Fibroblast of skin of back (primary cell): ENCODE data around the gene COL17A1. TPM values are rescaled to one million over a fixed set of nuclear protein-coding genes. Genes with fewer than 3 reads are reported as not detected.
A peak's percentile ranks its signal among the peaks of the same experiment; 100 is the strongest.

Experiments
- DNase-seq: peaks from one replicate; pipeline ENCODE4 v3.0.0-alpha.2; 2013
- polyA plus RNA-seq, 2 experiments: library from polyadenylated mRNA; unstranded; fragments of 120-200 nt; gene quantifications; one replicate each; pipeline ENCODE4 v1.2.1, GENCODE V29; 2013; ENCODE audit not compliant: insufficient read length in 2 of 2

COL17A1 gene
- not detected for polyA plus RNA-seq (2013, experiment 1 of 2; ENCODE audit: insufficient read length)
- 0.06 TPM for polyA plus RNA-seq (2013, experiment 2 of 2; ENCODE audit: insufficient read length)

DNA sequence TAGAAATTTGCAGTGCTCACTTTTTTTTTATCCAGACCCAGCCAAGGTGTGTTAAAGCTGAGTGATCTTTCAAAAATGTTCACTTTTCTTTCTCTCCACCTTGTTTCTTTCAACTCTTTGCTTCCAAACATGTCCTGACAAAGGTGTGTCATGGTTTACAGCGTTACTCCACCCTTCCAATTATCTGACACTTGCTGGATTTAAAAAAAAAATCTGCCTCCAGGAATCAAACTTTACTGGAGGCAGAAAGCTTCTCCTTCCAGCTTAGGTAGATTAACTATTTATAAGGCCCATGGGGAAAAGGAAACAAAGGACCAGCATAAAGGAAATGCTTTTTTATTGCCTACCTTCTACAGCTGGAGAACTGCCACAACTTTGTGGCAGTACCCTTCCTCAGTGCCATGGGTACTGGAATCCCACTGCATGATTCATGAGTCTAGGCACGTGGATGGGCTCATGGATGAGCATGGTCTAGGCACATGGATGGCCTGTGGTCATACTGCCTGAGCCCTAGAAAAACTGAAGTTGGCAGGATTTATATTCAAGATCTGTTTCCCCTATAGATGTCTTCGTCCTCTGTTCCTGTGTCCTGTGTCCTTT lies at the start of gene COL17A1:
Gene COL17A1 (minus strand): TSS at position 80 of the 600 bp plus-strand sequence. CDS start 5,207 bp downstream, outside the sequence.
- DNase-seq, result no peak

DNA sequence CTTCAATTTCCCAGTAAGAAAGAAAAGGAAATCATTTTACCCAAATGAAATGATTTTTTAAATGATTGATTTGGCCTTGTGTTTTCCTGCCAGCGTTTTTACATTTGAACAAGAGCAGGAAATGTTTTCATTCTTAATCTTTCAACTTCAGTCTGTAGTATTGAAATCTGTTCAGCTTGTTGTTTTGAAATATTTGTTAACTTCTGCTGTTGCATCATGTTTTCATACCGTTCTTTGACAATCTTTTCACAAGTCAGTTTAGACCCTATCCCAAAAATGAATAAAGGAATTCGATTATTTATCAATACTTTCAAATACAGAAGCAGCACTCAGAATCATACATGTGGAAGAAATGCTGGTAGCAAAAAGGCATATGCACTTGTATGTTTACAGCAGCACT lies 44.4 kb upstream of the COL17A1 start:
- no peak for DNase-seq

DNA sequence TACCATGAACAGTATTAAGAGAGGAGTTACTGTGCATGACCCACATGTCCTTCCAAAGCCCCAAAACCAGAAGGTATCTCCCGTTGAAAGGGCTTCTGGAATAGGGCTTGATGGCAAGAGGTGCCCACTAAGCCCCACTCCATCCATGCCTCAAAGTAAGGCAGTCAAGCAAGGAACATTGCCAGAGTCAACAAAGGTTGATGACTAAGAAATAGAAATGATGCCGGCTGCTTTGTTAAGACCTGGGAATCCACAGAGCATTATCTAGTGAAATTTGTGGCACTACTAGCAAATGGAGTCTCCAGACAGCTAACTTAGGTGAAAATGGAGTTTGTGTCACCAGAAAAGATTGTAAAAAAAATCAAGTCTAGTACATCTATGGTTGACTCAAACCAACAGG lies 42.5 kb upstream of the COL17A1 start:
- peak; percentile 51 for DNase-seq

DNA sequence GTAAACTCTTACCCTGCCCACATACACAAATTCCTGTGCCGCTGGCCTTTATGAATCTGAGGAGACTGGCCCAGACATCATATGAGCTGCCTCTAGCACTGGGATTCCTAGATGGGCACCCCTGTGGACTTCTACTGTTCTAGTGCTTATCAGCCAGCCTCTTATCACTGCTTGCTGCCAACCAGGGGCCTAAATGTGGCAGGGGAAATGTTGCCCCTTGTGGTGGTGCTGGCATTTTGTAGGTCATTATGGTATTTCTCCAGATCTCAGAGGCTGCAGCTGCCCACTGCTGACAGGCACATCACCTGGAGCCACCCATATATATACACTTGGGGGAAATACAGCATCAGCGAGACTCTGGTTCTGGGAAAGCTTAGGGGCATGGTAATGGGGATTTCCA lies 41.7 kb upstream of the COL17A1 start:
- DNase-seq, result no peak

DNA sequence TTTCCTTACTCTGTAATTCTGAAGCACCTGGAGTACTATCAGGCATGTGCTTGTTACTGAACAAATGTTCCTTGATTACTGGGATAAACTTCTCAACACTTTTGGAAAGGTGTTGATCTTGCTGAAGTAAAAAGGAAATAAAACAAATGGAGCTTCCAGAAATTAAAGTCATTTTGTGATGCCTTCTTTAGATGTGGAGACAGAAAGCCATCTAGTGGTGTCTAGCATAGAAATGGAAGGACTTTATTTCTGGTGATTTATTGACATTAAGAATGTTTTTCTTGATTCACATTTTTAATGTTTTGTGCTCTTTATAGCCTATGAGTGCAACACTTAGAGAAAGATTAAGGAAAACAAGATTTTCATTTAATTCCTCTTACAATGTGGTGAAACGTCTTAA lies 37.7 kb upstream of the COL17A1 start:
- peak; percentile 25 for DNase-seq

DNA sequence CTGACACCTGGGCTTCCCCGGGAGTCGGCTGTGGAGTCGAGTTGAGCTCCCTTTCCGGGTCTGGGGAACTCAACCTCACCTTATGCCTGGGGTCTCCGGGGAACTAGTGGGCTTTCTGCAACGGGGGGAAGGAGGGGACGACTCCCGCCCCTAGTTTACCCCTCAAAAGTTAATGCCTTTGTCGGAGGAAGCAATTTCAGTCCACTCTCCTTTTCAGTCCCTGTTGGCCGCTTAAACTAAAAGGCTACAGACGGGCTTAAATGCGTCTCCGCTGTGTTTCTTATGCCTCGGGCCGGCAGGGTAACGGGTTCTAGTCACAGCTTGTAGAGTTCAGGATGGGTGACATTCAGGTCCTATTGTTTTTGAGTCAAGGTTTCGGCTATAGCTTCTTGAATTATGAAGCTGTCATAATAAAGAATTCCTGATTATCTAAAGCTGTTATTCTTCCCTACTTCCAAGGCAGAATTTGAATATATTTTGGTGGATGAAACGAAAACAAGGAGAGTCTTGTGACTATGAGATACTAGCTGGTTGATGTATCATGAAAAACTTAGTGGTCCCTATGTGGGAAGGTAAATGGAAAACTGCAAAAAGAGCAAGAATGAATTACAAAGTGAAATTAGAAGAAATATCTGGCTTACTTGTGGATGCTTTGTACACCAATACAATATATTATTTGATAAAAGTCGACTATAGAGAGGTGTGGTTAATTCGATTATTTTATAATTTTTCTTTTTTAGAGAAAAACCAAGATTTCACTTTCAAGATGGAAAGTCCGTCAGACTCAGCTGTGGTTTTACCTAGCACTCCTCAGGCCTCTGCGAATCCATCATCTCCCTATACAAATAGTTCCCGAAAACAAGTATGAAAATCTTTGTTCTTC lies 36.8 kb upstream of the COL17A1 start:
- no peak for DNase-seq

DNA sequence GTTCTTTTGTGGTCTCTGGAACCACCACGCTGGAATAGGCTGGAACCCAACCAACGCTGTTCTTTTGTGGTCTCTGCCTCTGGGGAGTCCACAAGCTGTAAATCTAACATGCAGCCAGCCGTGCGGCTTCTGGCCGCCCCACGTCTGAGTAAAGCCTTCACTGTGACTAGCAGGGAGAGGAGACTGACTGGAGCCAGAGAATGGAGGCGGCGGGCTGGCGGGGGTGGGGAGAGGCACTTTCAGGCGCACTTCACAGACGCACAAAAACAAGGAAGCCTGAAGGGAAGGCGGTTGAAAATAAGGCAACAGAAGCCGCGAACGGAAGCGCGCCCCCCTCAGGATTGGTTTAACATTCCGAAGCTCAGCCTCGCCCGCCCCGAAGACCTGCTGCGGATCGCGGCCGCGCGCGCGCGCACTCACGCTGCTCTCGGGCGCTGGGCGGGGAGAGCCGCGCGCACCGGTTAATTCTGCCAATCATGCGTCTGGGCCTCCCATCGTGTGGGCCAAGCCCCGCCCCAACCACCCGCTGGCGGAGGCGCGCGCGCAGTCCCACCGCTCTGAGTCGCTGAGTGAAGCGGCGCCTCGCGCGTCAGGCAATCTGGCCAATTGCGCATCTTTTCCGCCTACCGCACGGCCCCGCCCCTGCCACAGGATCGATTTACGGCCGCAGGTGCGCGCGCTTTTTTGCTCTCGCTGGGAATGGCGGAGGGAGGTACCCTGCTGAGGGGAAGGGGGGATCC lies 36.0 kb upstream of the COL17A1 start, which contains the start of gene SFR1:
Gene SFR1 (plus strand): TSS at position 687 of the 740 bp plus-strand sequence. CDS start 13 bp downstream, at position 700.
- peak; percentile 98 for DNase-seq

DNA sequence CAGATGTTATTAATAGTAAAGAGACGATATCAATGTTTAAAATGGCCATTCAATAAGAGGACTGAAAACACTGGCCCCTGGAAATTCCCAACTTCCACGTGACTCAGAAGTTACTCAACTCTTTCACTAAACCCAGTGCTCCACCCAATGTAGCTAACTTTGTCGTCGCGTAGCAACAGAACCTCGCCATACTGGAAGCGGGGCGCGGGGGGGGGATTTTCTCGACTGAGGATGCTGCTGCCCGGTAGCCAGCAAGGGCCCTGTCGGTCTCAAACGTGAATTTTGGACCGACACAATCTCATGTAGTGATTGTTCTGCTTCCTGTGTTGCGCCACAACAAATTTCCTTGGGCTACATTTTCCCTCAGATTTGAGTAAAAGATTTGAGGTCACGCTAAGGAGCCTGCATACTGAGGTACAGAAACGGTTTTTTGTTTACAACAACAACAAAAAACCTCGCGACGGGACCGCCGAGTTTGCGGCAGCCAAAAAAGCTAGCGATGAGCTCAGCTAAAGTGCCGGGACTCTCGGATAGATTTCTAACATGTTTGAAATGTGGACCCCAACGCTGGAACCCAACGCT lies 35.3 kb upstream of the COL17A1 start:
- DNase-seq, result peak; percentile 96

DNA sequence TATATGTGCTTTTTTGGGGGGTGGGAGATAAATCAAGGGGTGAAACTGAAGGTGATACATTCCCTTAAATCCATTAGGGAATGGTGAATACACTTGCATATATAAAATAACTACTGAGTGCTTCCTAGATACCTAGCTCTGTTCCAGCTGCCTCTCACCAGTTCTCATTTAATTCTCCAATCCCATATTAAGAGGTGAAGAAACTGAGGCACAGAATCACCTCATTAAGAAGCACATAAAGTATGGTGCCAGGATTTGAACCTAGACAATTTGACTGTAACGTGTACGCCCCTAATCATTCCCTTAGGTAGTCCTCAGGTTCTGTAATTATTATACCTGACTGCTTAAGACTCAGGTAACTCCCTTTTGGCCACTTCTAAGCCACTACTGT lies 34.8 kb upstream of the COL17A1 start:
- no peak for DNase-seq

DNA sequence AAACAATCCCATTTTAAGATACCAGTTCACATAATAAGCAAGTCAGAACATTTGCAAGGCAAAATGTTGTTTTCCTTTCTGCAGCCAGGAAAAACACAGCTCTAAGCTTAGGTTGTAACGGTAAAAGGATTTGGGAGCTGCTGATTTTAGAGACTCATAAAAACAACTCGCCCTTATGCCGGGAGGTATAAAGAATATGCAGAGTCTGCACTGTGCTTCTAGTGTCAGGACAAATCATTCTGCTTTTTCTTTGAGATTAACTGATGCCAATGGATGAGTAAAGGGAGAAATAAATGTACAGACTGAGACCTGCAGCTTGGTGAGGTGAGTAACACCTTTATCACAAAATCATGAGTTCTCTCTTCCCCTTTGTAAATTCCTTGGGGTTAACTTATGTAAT lies 34.3 kb upstream of the COL17A1 start:
- DNase-seq, result no peak

DNA sequence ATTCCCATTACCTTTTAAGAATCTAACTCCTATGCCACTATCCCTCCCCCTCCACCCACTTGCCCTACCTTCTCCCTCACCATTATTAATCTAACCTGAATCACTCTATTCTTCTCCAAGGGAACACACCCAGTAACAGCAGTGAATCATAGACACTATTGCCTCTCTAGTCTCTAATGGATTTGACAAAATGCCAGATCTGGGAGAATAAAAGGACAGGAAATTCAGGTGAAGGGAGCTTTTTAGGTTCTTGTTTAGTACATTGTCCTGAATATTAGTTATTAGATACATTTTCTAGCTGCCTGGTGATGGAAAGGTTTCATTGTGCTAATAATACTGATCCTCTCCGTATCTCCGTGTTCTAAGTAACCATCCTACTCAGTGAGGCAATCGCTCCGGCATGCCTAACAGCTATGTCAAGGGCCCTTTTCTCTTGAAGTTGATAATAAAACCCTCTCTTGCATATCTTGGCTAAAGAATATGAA lies 32.2 kb upstream of the COL17A1 start:
- DNase-seq, result peak; percentile 24

DNA sequence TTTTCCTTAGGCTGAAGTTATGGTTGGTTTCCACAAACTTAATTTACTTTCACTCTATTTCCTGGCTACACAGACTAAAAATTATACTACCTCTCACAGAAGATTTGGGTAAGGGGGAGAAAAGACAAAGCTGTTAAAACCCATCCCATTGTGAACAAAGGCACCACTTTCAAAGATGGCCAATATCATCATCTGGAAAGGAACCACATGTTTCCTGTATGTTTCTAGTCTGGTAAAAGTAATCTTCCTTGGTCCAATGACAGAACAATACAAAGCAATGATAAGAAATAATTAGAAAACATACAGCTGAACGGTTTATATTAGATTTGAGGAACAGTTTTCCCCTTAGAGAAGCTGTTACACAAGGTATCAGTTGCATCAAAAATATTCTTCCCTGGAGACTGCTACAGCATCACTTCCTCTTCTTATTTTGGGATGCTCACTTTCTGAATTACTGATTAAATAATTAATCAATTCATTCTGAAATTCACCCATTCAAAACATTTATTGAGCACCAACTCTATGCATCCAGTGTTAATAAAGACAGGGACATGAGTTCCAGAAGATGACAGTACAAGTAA lies 27.8 kb upstream of the COL17A1 start:
- DNase-seq, result no peak

DNA sequence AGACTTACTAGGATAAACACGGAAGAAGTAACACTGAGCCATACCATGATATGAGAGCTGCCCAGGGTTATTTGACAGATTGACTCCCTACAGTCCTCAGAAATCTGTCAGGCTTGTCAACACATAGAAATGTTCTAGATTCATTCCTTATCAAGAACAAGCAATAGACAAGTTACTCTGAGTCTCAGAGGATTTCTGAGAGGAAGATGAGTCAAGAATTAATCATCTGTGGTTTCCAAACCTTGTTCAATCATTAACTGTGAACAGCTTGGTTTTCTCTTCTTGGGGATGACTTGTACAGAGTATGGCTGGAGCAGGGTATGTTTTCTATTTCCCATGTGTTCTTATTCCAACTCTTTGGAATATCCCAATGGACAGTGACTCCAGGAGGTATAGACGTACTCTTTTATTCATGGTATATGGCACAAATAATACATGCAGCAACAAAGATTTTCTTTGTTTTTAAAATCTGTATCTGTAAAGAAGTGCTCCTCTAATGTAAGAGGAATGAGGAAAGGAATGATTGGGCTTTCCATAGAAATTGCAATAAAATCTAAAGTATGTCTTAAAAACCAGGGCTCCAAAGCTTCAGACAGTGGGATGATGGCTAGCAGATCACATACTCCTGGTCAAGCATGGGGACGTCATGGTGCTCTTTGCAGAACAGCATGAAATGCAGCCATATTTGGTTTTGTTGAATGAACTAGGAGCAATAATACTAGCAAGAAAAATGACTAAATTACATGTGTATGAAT lies 24.4 kb upstream of the COL17A1 start:
- peak; percentile 94 for DNase-seq

DNA sequence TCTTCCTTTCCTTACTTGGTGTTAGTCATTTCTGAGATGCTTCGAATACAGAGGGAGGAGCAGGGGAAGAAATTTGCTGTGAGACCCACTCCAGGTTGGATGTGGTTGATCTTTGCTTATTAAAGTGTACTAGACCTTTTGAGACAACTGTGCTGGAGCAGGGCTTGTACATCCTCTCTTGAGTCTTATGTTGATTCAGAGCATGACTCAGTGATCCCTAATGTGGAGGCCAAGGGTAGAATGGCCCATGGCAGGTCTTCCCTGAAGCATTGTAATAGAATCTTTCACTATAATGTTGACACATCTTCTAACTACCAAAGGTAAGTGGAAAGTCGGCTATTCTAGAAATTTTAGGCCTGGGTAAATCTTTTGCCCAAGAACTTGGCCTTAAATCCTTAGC lies 19.2 kb upstream of the COL17A1 start:
- DNase-seq, result peak; percentile 26

DNA sequence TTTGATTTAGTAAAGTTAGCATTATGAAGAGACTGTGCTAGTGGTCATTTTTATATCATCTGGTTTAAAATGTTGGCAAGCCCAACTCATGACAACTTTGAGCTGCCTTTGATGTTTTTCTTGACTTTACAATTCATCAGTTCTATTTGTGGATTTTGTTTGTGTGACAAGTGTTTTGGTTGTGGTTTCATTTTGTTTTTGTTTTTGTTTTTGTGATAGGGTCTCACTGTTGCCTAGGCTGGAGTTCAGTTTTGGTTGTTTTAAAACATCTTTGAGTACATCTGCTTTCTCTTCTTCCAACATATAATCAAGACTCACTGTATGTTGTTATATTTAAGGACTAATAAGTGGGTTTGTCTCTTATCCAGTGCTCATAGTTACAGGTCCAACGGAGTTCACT lies 18.7 kb upstream of the COL17A1 start:
- no peak for DNase-seq

DNA sequence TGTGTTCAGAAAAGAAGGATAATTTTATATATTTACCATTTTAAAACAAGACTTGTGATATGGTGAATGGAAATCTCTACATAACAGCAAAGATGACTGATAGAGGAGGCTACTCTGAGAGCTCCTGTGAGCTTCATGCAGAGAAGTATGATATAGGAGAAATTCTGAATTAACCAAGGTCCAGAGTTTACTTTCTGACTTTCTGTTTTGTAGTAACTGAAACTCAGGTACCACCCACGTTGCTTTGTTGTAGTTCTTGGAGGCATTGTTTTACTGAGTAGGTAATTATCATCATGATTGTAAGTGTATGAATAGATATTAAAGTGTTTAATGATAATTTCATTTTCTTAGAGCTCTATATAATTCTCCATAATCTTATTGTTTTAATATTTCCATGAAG lies 18.3 kb upstream of the COL17A1 start:
- DNase-seq, result no peak

DNA sequence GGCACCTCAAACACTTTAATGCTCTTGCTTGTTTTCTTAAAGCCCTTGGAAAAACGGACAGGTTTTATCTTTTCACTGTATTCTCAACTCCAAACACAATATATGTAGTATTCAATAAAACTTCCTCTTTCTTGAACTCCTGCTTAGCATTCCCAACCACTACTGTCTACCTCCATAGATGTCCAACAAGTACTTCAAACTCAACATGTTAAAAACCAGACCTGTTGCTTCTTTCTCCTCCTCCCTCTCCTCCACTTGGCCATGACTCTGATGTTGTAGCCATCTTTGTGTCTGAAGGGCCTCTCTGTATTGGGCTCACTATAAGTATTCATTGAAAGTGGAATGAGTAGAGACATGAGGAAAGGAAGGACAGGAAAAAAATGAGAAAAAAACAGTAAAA lies 16.2 kb upstream of the COL17A1 start:
- DNase-seq, result no peak

DNA sequence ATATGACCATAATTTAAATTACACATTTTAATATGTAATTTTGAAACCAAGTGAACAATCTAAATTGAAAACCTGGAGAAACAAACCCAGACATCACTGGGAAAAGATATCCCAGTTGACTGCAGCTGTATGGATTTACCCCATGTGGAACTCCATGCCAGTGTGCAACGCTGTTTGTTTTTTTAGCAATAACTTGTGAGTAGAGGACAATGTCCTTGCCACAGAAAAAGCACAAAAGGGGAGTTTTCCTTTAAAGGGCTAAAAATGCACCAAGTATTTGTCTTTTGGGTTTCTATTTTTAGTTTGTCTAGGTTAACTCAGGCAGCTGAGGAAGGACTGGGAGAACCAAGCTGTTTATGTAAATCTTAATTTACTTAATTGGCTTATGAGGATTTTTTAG lies 15.1 kb upstream of the COL17A1 start:
- DNase-seq, result no peak

DNA sequence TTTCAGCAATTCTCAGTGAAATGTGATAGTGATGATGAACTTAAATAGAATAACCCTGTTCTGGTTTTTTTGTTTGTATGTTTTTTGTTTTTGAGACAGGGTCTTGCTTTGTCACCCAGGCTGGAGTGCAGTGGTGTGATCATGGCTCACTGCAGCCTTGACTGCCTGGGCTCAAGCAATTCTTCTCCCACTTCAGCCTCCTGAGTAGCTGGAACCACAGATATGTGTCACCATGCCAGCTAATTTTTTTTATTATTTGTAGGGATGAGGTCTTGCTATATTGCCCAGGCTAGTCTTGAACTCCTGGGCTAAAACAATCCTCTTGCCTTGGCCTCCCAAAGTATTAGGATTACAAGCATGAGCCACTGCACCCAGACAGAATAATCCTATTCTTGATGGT lies 14.3 kb upstream of the COL17A1 start:
- DNase-seq, result peak; percentile 27

DNA sequence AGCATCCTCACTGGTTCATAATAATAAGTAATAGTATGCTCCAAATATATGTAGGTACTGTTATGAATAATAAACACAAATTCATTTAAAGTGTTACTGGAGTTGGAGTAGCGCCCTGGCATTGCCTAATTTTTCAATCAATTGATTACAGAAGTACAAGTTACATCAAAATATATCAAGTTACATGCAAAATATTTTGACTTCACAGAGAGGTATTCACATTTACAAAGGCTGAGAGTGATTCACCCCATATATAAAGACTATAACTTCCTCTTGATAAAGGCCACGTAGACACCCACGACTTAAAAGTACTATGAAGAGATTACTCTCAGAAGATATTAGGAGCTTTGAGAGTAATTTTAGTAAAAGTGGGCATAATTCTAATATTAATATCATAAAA lies 13.6 kb upstream of the COL17A1 start:
- peak; percentile 42 for DNase-seq

DNA sequence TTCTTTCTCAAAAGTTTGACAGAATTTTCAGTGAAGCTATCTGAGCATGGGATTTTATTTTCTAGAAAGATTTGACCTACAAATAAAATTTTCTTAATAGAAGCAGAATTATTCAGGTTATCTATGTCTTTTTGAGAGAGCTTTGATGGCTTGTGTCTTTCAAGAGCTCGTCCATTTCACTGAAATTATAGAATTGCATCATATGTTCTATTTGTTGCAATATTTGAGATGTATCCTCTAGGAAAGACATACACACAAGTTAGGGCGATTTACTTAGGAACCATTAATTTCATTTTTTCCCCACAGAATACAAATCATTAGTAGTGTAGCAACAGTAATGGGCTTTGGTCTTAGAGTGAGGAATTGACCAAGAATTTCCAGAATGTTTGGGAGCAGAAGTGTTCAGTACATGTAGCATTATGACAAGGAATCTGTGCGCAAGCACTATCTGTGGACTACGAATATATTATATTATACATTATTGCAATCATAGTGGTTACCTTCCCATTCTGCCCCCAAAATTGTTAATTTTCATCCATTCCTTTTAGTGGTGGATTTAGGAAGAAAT lies 12.8 kb upstream of the COL17A1 start:
- DNase-seq, result peak; percentile 51
